ENCODE data around the gene KLK10.

Gene KLK10

DNA sequence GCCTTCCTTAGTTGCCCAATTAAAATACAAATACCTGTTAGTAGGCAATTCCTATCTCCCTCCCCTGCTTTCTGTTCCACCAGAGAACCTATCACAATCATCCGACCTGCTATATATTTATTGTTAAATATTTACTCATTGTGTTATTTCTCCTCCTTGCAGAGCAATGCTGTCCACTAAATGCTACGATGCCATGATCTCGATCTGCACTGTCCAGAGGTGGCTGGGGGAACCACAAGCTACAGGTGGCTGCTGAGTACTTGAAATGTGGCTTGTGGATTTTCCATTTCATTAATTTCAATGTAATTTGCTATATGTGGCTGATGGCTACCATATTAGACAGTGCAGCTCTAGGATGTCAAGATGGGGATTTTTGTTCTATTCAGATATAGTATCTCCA lies 55.2 kb downstream of the KLK10 start:
- no peak for DNase-seq

DNA sequence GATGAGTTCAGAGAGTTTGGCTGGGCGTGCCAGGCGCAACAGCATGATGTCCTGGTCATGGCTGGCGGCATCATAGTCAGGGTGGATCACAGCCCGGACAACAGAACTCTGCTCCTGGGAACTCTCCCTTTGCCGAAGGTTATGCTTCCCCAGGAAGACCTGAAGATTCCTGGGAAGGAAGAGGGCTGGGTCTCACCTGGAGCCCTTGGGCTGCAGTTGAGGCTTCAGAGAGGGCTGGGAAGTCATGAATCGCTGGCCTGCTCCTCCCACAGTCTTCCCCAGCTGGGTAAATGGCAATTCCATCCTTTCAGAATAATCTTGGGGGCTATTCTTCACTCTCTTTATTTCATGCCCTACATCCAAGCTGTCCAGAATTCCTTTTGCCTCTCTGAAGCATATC lies 56.1 kb downstream of the KLK10 start:
- DNase-seq = no peak
